ENCODE results near the gene GHITM. TPM values are rescaled to one million over a fixed set of nuclear protein-coding genes. Genes with fewer than 3 reads are reported as not detected.

Gene GHITM
- total RNA-seq, 1 donor from 2014 or later = 468 TPM

DNA sequence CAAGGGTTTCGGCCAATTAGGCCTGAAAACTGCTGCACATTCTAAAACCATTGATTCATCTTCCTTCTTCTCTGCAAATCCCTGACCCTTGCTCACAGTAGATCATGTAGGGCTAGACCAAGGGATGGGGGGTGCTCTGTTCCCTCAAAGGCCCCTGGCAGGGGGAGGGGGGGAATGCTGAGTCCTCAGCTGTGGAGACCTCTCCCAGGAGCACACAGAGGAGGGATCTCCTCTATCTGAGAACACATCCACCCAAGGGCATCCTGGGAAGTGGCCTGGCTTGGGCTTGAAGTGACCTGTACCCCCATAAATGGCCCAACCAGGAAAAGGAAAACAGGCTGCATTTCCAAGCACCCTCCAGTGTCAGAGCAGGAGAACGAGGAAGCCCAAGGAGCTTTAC is 54.0 kb downstream of the GHITM start:
- DNase-seq = no peak
- H3K27ac ChIP-seq (replicated peaks) = no peak overlapping the region
- intact Hi-C loops (cut with micrococcal nuclease) = no loop called here
- H3K36me3 ChIP-seq = no peaks in the 10 kb centered on the region
- H3K4me1 ChIP-seq = peaks cover 30% of the 10 kb centered on the region
- no peak overlapping the region for H3K4me3 ChIP-seq
- no peaks in the 10 kb centered on the region for H3K9me3 ChIP-seq (replicated peaks)
- TF ChIP-seq, protein P1, sequence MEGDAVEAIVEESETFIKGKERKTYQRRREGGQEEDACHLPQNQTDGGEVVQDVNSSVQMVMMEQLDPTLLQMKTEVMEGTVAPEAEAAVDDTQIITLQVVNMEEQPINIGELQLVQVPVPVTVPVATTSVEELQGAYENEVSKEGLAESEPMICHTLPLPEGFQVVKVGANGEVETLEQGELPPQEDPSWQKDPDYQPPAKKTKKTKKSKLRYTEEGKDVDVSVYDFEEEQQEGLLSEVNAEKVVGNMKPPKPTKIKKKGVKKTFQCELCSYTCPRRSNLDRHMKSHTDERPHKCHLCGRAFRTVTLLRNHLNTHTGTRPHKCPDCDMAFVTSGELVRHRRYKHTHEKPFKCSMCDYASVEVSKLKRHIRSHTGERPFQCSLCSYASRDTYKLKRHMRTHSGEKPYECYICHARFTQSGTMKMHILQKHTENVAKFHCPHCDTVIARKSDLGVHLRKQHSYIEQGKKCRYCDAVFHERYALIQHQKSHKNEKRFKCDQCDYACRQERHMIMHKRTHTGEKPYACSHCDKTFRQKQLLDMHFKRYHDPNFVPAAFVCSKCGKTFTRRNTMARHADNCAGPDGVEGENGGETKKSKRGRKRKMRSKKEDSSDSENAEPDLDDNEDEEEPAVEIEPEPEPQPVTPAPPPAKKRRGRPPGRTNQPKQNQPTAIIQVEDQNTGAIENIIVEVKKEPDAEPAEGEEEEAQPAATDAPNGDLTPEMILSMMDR (IDR thresholded peaks at IDR 0.05; ENCODE audit: borderline replicate concordance) = no peak
- H3K27me3 ChIP-seq (ENCODE audit: low read depth) = peaks cover 82% of the 10 kb centered on the region

DNA sequence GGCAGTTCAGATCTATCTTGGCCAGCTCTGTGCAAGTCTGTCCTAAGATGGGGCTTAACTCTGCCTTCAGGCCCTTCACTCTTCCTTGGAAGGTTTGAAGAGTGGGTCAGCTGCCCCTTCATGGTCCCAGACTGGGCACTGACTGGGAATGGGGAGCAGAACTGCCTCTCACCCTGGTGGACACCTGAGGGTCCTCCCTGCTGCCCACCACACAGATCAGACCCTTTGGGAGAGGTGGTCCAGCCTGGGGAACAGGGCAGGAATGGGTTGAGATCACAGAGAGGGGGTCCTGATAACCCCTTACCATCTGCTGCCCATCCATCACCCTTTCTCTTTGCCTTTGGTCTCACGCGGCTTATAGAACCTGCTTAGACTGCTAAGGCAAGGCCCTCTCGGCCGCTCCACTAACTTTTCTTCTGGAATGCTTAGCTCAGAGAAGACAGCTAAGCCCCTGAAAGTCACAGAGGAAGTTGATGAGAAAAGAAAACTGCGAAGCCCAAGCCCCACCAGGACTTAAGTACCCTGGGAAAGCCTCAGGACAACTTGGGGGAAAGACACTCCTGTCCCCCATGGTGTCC is 54.6 kb downstream of the GHITM start:
- H3K4me1 ChIP-seq = peaks cover 30% of the 10 kb centered on the region
- no peak for DNase-seq
- intact Hi-C loops (cut with micrococcal nuclease) = no loop called here
- peak overlapping the region; percentile 66 for H3K4me3 ChIP-seq
- no peak overlapping the region for H3K27ac ChIP-seq (replicated peaks)
- no peaks in the 10 kb centered on the region for H3K9me3 ChIP-seq (replicated peaks)
- H3K27me3 ChIP-seq (ENCODE audit: low read depth) = peaks cover 78% of the 10 kb centered on the region
- TF ChIP-seq, protein P1 (IDR thresholded peaks at IDR 0.05; ENCODE audit: borderline replicate concordance) = no peak
- H3K36me3 ChIP-seq = no peaks in the 10 kb centered on the region

DNA sequence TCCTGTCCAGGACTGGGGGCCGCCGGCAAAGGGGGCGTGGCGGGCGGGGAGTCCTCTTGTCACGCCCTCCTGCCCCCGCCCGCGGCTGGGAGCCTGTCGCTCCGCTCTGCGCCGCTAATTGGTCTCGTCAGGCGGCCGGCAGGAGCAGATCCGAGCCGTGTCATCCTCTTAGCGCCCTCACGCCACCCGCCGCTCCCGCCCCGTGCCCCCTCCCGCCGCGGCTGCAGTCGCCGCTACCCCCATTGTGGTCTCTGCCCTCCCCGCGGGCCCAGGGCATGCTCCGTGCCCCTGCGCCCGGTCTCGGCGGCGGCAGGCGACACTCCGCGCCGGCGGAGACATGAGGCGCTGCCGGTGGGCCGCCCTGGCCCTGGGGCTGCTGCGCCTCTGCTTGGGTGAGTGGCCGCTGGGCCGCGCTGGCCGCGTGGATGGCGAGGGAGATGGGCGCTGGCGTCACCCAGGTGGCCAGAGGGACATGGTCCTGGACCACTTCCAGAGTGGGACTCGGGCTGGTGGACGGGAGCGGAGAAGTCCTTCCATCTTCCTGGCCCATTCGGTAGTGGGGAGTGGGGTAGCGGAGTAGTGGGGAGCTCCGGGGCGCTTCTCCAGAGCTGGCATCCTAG is 55.2 kb downstream of the GHITM start, which contains the start of gene CDHR1:
CDHR1 (plus strand) TSS at position 114 of the 620 bp plus-strand sequence; CDS start at position 338, 224 bp downstream.
- TF ChIP-seq, protein P1 (IDR thresholded peaks at IDR 0.05; ENCODE audit: borderline replicate concordance) = no peak
- Histone ChIP-seq H3K4me3 (peak within 1 kb of the TSS; percentile 66), H3K27ac (replicated peaks) (no peak within 1 kb of the TSS), H3K27me3 (ENCODE audit: low read depth) (peaks cover 74% of the 10 kb centered on the region), H3K36me3 (no peaks in the 10 kb centered on the region), H3K4me1 (peaks cover 30% of the 10 kb centered on the region), H3K9me3 (replicated peaks) (no peaks in the 10 kb centered on the region)
- intact Hi-C loops (cut with micrococcal nuclease) = no loop called here
- peak; percentile 46 for DNase-seq

DNA sequence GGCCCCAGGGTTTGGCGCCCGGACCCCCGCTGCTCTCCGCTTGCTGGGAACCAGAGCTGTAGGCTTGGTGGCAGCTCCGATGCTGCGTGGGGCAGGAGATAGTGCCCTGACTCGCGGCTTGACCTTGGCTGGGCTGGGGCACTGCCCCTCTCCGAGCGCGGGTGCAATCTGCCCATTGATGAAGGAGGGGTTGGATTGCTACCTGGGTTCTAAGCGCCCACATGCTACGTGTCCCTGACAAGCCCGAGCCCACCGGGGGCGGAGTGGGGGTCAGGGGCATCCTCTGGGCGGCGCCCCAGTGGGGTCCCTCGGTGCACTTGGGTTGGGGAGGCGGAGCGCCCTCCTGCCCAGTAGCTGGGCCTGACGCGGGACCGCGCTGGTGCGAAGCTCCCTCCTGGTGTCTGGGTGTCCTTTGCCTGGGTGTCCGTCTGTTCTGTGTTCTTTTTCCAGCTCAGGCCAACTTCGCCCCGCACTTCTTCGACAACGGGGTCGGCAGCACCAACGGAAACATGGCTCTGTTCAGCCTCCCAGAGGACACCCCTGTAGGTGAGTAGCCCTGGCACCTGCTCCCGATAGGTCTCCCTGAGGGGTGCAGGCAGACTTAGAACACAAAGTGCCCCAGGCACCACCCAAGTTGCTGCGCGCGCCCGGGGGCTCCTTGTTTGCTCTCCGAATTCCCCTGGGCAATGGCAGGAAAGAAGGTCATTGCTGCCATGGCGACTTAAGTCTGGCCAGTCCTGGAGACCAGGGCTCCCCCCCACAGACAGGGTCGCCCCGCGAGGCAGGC is 55.9 kb downstream of the GHITM start:
- intact Hi-C loops (cut with micrococcal nuclease) = no loop called here
- peak overlapping the region; percentile 66 for H3K4me3 ChIP-seq
- no peaks in the 10 kb centered on the region for H3K9me3 ChIP-seq (replicated peaks)
- peaks cover 68% of the 10 kb centered on the region for H3K27me3 ChIP-seq (ENCODE audit: low read depth)
- TF ChIP-seq, protein P1 (IDR thresholded peaks at IDR 0.05; ENCODE audit: borderline replicate concordance) = no peak
- no peak overlapping the region for H3K27ac ChIP-seq (replicated peaks)
- H3K4me1 ChIP-seq = peaks cover 30% of the 10 kb centered on the region
- H3K36me3 ChIP-seq = no peaks in the 10 kb centered on the region
- DNase-seq = no peak

DNA sequence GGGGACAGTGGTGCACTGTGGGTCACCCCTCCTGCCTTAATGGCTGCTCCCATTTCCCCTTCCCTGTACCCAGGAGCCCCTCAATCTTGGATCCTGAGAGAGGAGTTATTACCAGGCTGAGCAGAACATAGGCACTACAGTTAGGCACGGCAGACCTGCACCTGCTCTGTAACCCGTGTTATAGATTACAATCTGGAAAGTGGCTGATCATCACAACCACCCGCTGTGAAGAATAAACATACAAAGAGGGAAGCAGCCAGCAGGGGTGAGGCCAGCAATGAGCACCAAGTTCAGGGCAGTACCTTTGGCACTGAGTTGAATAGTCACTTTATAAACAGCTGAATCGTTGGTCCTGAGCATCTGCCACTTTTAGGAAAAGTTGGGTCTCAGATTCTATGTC is 56.8 kb downstream of the GHITM start:
- Histone ChIP-seq H3K27me3 (ENCODE audit: low read depth) (peaks cover 67% of the 10 kb centered on the region), H3K27ac (replicated peaks) (no peak overlapping the region), H3K4me3 (no peak overlapping the region), H3K9me3 (replicated peaks) (no peaks in the 10 kb centered on the region), H3K4me1 (peaks cover 30% of the 10 kb centered on the region), H3K36me3 (no peaks in the 10 kb centered on the region)
- intact Hi-C loops (cut with micrococcal nuclease) = no loop called here
- no peak for DNase-seq
- TF ChIP-seq, protein P1 (IDR thresholded peaks at IDR 0.05; ENCODE audit: borderline replicate concordance) = no peak
